ENCODE measurements around the gene CREBRF.
"Not testable (repeated sequence)": the region's sequence is repeated elsewhere in the genome, so short reads cannot be mapped to it uniquely, and the experiment has no call there.

The CREBRF gene, protein sequence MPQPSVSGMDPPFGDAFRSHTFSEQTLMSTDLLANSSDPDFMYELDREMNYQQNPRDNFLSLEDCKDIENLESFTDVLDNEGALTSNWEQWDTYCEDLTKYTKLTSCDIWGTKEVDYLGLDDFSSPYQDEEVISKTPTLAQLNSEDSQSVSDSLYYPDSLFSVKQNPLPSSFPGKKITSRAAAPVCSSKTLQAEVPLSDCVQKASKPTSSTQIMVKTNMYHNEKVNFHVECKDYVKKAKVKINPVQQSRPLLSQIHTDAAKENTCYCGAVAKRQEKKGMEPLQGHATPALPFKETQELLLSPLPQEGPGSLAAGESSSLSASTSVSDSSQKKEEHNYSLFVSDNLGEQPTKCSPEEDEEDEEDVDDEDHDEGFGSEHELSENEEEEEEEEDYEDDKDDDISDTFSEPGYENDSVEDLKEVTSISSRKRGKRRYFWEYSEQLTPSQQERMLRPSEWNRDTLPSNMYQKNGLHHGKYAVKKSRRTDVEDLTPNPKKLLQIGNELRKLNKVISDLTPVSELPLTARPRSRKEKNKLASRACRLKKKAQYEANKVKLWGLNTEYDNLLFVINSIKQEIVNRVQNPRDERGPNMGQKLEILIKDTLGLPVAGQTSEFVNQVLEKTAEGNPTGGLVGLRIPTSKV

DNA sequence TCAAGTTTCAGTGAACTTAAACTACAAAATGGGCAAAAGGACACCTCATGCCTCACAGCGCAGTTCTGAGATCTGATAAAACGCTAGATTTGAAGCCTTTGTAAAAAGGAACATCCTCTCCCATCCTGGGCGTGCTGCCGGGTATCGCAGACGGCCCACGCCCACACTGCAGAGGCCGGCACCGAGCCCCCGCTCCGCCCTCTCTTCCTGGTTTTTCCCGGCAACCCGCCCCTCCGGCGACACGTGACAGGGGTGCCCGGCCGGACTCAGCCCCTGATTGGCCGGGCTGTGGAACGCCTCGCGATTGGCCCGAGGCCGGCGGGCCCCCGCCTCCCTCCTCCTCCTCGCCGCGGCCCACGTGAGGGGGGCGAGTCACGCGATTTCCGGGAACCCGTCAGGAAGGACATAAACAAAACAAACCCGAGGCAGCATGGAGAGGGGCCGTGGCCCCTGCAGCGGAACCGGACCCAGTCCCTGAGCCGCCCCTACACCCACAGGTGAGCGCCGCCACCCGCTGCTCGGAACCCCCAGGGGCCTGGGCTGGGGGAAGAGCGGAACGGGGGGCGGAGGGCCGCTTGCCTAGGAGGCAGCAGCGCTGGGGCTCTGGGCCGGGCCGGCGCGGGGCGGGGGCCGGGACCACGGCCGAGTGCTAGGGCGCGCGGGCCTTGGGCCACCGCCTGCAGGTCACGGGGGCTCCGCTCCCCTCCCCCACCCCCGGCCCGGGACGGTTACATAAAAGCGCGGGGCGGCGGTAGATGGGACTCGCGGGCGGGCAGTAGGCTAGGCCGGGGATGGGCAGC is at the start of gene CREBRF:
Gene CREBRF, plus strand, starts transcription at position 370 of the 800 bp plus-strand sequence. CDS start 24,424 bp downstream, outside the sequence.
- peak; percentile 98 for DNase-seq

DNA sequence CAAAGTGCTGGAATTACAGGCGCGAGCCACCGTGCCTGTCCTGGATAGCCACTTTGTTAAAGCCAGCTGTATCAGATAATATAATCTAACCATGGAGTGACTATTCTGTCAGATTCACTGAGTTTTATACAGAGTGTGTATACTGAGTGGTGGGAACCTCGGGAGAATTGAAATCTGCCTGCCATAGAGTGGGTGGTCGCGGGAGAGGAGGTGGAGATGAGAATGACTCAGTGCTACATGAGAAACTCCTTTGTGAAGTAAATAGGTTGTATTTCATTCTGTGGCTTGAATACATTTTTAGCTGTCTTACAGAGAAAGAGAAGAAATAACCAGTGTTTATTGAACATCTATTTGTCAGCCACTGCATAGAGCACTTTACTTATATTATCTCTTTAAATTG is 46.1 kb upstream of the CREBRF start:
- no peak for DNase-seq

GRCh38 chr5:173010547-173011464 is 45.3 kb upstream of the CREBRF start:
- DNase-seq = no peak

DNA sequence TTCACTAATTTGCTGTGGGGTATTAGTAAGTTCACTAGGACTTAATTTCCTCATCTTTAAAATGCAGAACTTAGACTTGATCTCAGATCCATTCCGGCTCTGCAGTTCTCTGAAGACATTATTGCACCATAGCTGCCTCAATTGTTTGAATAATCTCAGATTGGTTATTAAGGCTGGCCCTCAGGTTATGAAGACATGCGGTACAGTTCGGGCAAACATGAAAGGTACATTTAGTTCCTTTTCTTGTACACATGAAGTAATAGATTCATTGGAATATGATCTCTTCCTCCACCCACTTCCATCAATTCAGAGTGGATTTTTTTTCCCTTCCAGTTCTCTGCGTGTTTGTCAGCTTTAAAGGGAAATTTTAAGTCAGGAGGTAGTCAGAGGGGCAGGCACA is 44.6 kb upstream of the CREBRF start:
- DNase-seq = no peak

GRCh38 chr5:173012882-173013281 is 43.3 kb upstream of the CREBRF start:
- DNase-seq = no peak

DNA sequence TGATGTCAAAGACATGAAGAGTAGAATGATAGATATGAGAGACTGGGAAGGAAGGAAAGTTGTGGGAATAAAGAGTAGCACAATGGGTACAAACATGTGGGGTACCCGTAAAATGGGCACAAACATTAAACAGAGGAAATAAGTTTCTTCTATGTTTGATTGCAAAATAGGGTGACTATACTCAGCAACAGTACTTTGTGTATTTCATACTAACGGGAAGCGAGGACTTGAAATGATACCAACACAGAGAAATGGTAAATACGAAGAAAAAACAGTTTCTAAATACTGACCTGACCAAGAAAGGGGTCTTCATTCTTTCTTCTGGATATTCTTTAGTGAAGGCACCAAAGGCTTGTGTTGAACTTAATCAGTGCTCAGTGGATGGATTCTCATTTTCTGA is 41.5 kb upstream of the CREBRF start:
- no peak for DNase-seq

GRCh38 chr5:173015192-173015591 is 41.0 kb upstream of the CREBRF start:
- DNase-seq = no peak

GRCh38 chr5:173015598-173016455 is 40.3 kb upstream of the CREBRF start:
- DNase-seq = no peak

DNA sequence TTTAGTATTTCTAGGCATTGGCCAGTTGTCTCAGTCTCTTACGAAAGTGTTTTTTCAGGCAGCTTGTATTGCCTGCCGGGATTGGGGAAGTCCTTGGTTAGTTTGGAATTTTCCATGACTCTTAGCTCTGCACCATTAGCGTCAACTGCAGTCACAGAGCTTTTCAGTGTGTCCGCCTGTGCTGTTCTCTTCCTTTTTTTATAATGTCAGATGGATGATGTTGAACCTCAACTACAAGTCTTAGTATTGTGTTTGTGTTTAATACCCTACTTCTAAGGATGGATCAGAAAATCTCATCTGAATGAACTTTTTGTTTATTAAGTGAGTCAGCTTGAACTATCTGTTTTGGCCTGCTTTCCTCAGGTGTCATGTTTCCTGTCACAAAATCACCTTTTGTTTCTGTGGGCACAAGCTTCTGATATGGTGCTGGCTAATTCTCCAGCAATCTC is 39.5 kb upstream of the CREBRF start:
- no peak for DNase-seq

DNA sequence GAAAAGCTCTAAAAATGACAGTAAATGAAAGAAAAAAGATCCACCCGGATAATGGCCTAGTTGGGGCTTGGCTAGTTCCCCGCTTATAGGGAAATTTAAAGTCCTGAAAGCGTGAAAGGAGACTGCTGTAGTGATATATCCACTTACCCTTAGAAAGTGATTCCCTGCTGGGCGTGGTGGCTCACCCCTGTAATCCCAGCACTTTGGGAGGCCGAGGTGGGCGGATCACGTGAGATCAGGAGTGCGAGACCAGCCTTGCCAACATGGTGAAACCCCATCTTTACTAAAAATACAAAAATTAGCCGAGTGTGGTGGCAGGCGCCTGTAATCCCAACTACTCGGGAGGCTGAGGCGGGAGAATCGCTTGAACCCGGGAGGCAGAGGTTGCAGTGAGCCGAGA is 39.1 kb upstream of the CREBRF start:
- not testable (repeated sequence) for DNase-seq

DNA sequence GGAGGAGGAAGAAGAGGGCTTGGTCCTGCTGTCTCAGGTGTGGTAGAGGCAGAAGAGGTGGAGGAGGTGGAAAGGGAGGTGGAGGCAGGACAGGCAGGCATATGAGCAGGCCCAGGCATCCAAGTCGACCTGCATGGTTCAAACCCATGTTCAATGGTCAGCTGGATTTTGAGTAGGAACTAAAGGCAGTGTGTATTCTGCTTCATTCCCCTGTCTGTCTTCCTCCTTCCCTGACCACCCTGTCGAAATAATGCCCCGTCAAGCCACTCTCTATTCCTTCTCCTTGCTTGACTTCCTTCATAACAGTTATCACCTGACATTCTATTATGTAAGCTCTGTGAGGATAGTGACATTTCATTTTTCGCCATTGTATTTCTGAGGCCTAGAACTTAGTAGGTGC is 37.8 kb upstream of the CREBRF start:
- DNase-seq = no peak

DNA sequence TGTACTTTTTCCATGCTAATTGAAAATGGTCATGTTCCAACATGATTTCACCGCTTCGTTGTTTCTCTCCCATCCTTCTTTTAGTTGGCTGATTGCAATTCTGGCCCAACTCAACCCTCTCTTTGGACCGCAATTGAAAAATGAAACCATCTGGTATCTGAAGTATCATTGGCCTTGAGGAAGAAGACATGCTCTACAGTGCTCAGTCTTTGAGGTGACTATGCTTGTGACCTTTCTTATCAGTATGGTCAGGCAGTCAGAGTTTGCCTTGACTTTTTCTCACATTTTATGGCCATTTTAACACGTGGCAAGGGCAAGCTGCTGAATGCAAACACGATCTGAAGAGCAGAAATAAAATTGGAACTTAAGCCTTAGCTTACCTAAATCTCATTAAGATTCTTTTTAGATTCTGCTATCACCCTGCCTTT is 36.0 kb upstream of the CREBRF start:
- no peak for DNase-seq

GRCh38 chr5:173020643-173021042 is 35.5 kb upstream of the CREBRF start:
- DNase-seq = no peak

- DNase-seq = no peak
These were observed 30.5 kb upstream of the CREBRF start for GRCh38 chr5:173025651-173026050.

GRCh38 chr5:173027905-173028304 is 28.2 kb upstream of the CREBRF start:
- DNase-seq = no peak

DNA sequence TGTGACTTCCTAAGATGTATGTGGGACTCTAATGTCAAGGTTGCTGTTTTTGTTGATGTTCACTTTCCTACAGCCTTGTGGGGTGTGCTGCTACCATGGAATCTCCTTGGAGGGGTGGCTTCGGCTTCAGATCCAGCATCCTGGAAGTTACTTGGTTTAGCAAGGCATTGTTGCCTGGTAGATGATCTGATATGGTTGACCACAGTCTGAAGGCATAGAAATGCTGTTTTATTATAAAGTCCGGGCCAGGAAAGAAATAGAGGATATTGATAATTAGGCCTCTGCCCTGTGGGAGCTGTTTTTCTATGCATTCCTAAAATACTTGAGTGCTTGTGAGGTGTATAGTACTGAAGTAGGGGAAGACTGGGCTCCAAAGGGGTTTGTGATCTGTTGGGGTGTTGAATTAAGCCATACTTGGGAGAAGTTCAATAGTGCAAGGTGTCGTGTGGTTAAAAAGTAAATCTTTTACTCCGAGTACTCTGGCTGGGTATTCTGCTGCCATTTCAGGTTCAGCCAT is 27.3 kb upstream of the CREBRF start:
- no peak for DNase-seq

- DNase-seq = no peak
These were observed 26.6 kb upstream of the CREBRF start for GRCh38 chr5:173029499-173029921.

- not testable (repeated sequence) for DNase-seq
These were observed 24.1 kb upstream of the CREBRF start for GRCh38 chr5:173032096-173032495.

GRCh38 chr5:173032730-173033129 is 23.4 kb upstream of the CREBRF start:
- DNase-seq = no peak

- no peak for DNase-seq
These were observed 22.2 kb upstream of the CREBRF start for GRCh38 chr5:173033923-173034322.
